GM21423 (cell line): Measurements from ENCODE around the gene COL20A1.

Experiments used
- ATAC-seq: cut with Tn5 transposase; IDR thresholded peaks from one replicate; pipeline ENCODE4 v1.9.1; 2021; ENCODE audit warnings: mild to moderate bottlenecking, moderate library complexity; ENCODE audit not compliant: unreplicated experiment

Gene COL20A1

GRCh38 chr20:63319164-63320040, 26.4 kb downstream of the COL20A1 start:
- no peak for ATAC-seq

- ATAC-seq = no peak
Measured at GRCh38 chr20:63320041-63320511, 27.1 kb downstream of the COL20A1 start.

GRCh38 chr20:63320616-63321147, 27.7 kb downstream of the COL20A1 start:
- ATAC-seq = no peak

GRCh38 chr20:63321148-63321831, 28.3 kb downstream of the COL20A1 start:
- no peak for ATAC-seq

- ATAC-seq = no peak
Measured at GRCh38 chr20:63322146-63322932, 29.4 kb downstream of the COL20A1 start.

GRCh38 chr20:63322933-63323273, 29.9 kb downstream of the COL20A1 start:
- ATAC-seq = no peak

- ATAC-seq = no peak
Measured at GRCh38 chr20:63323357-63323981, 30.5 kb downstream of the COL20A1 start.

GRCh38 chr20:63325021-63325471, 32.1 kb downstream of the COL20A1 start:
- no peak for ATAC-seq

GRCh38 chr20:63325554-63326313, 32.7 kb downstream of the COL20A1 start:
- ATAC-seq = no peak

- no peak for ATAC-seq
Measured at GRCh38 chr20:63326314-63327230, 33.6 kb downstream of the COL20A1 start.

GRCh38 chr20:63327231-63327745, 34.3 kb downstream of the COL20A1 start:
- no peak for ATAC-seq

GRCh38 chr20:63328026-63328700, 35.2 kb downstream of the COL20A1 start:
- ATAC-seq = no peak

- ATAC-seq = no peak
Measured at GRCh38 chr20:63328718-63329275, 35.8 kb downstream of the COL20A1 start.

- ATAC-seq = no peak
Measured at GRCh38 chr20:63329331-63330083, 36.5 kb downstream of the COL20A1 start.

- no peak for ATAC-seq
Measured at GRCh38 chr20:63330084-63330760, 37.2 kb downstream of the COL20A1 start.

GRCh38 chr20:63330940-63331339, 38.0 kb downstream of the COL20A1 start:
- ATAC-seq = no peak
